ENCODE measurements around the gene CRKL.

DNA sequence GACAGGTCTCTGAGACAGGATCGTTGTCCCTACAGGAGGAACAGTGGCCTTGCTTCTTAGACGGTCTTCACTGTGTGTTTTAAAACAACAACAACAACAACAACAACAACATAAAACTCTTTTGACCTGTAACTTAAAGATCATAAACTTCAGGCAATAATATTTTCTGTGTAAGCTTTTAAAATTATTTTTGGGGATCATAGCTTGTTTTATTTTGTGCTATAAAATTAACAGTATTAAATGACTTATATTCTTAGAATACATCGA, 36.1 kb downstream of the CRKL start:
- TF ChIP-seq CTCF (conservative IDR thresholded peaks at IDR 0.05; ENCODE audit: low read length) (no peak), EZH2phosphoT487 (IDR thresholded peaks at IDR 0.05; ENCODE audit: borderline replicate concordance, low read depth, low read length) (no peak)
